Natural killer cell treated with Interleukin-12 subunit alpha and Interleukin-12 subunit beta and Interleukin-15 and Interleukin-18, amount 100 ng/mL, for 72 hours (primary cell): ENCODE results near the gene PRKN. TPM values are rescaled to one million over a fixed set of nuclear protein-coding genes. Genes with fewer than 3 reads are reported as not detected.

Experiments
- ATAC-seq, 2 donors: fragments of 150-1000 bp; cut with Tn5 transposase in 1 of 2; sonication (Bioruptor Pico), chemical (Tn5 transposase) in 1 of 2; 2 replicates each; pipeline ENCODE4 v1.10.0; 2021
- DNase-seq: peaks from one replicate; pipeline ENCODE4 v3.0.0; 2022; ENCODE audit warnings: low spot score
- H3K27ac Mint-ChIP-seq, 2 donors: 1 replicate in 1 of 2; 2 replicates in 1 of 2; pipeline ENCODE4 v1.8.0; 2022; ENCODE audit warnings: mixed read lengths in 2 of 2, mild to moderate bottlenecking in 1 of 2, moderate library complexity in 1 of 2
- H3K27me3 Mint-ChIP-seq, 2 donors: 1 replicate in 1 of 2; 2 replicates in 1 of 2; pipeline ENCODE4 v1.8.0; 2022; ENCODE audit warnings: mixed read lengths in 2 of 2
- H3K36me3 Mint-ChIP-seq: one replicate; pipeline ENCODE4 v1.8.0; 2022; ENCODE audit warnings: mixed read lengths
- H3K4me1 Mint-ChIP-seq, 2 donors: 1 replicate in 1 of 2; 2 replicates in 1 of 2; pipeline ENCODE4 v1.8.0; 2022; ENCODE audit warnings: low read depth in 2 of 2, mixed read lengths in 2 of 2, mild to moderate bottlenecking in 1 of 2
- H3K4me3 Mint-ChIP-seq: one replicate; pipeline ENCODE4 v1.8.0; 2022; ENCODE audit warnings: mixed read lengths
- H3K9me3 Mint-ChIP-seq: 2 replicates; pipeline ENCODE4 v1.8.0; 2022; ENCODE audit warnings: mixed read lengths
- total RNA-seq, 2 donors: library from RNA; stranded (reverse); gene quantifications; one replicate each; pipeline ENCODE4 v1.2.3, GENCODE V29; 2022

Gene PRKN
- total RNA-seq, 2 donors from 2014 or later = not detected

DNA sequence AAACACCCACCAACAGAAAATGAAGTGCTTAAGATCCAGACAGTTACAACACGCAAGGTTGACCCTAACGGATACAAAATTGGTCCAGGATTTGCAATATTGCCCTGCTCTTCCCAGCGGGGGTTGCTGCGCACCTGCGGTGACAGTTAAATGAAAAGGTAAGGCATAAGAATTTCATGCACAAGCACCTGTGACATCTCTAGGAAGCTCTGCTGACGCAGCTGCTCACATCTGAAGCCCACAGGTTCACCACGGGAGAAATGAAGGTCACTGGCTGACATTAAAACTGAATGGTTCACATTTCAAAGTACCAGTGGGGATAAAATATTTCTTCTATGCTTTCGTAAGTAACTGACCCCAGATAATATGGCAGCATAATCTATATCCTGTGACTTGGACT lies 764.4 kb downstream of the PRKN start:
- Mint-ChIP-seq H3K36me3 (no peaks in the 10 kb centered on the region), H3K4me3 (no peak overlapping the region), H3K27ac (no peak overlapping the region), H3K4me1 (peaks cover 0 to 6% of the 10 kb centered on the region in 2 donors), H3K27me3 (no peaks in the 10 kb centered on the region), H3K9me3 (no peaks in the 10 kb centered on the region)
- DNase-seq = no peak
- ATAC-seq = no peak

DNA sequence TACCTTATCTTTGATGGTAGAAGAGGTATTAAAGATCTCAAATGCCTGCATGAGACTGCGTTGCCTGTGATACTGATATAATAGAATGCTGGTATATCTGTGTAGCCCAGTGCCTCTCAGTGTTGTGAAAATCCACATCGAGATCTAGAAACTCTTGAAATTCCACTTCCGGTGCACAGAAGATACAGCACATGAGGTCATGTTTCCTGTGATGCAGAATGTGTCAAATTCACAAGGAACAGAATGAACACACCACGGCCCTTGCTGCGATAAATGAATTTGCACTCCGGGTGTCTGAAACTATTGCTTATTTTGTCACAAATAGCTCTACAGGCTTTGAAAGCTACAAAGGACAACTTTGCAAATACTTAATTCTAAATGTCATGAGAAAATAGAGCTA lies 765.8 kb downstream of the PRKN start:
- Mint-ChIP-seq H3K27ac (peak overlapping the region in 1 of 2 donors; percentile 37), H3K4me1 (peaks cover 0 to 6% of the 10 kb centered on the region in 2 donors), H3K27me3 (no peaks in the 10 kb centered on the region), H3K9me3 (no peaks in the 10 kb centered on the region), H3K36me3 (no peaks in the 10 kb centered on the region), H3K4me3 (peak overlapping the region; percentile 34)
- DNase-seq (no peak), ATAC-seq (peak in 1 of 2 donors; percentile 62)

DNA sequence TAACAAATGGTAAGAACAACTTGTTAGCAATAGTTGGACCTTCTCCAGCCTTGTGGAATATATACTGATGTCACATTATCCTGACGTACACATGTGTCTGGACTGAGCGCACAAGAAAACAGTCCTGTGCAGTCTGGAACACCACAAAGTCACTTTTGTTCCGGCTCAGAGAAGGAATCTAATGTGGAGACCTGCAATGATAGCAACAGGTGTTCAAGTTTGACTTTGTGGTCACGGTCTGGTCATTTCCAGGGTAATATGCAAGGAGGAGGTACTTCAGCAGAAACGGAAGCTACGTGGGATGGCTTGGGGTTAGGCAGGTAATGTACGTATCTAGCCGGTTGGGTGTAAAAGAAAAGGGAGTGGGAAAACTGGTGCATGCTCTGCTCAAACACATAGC lies 766.5 kb downstream of the PRKN start:
- Mint-ChIP-seq H3K9me3 (no peaks in the 10 kb centered on the region), H3K4me1 (peaks cover 0 to 6% of the 10 kb centered on the region in 2 donors), H3K36me3 (no peaks in the 10 kb centered on the region), H3K27me3 (no peaks in the 10 kb centered on the region), H3K27ac (no peak overlapping the region), H3K4me3 (no peak overlapping the region)
- DNase-seq = no peak
- no peak for ATAC-seq

DNA sequence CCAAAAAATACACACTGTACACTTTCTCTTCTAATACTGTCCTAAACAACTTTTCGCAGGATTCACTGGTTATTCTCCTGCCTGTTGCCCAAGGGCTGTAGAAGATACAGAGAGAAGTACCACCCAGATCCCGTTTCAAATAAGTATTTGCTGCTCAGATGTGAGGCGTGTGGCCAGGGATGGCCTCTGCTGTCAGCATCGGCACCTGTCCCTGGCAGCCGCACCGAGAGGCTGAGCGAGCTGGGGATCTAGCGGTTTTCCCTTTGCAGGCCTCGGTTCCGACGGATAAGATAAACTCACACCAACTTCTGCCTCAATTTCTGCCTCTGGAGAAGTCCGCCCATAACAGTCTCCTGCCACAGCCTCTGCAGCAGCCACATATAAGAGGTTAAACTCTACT lies 768.5 kb downstream of the PRKN start:
- DNase-seq = no peak
- Mint-ChIP-seq H3K4me3 (no peak overlapping the region), H3K4me1 (peaks cover 0 to 6% of the 10 kb centered on the region in 2 donors), H3K27me3 (no peaks in the 10 kb centered on the region), H3K9me3 (no peaks in the 10 kb centered on the region), H3K27ac (no peak overlapping the region), H3K36me3 (no peaks in the 10 kb centered on the region)
- no peak for ATAC-seq

DNA sequence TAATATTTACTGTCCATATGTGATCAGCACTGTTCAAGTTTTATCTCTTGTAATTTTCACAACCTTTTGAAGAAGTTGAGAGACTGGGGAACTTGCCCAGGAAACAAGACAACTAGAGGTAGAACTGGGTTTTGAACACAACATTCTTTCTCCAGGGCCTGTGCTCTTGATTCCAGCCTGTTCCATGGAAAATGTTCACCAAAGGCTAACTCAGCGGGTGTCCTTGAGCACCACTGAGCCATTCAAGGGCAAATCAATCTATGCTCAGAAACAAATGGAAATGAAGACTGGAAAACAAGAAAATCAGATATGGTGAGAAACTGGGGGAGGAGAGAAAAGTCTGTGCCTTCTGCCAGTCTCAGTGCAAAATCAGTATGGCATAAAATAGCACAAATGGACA lies 771.5 kb downstream of the PRKN start:
- ATAC-seq (no peak), DNase-seq (no peak)
- no peak overlapping the region for H3K27ac Mint-ChIP-seq
- no peaks in the 10 kb centered on the region for H3K4me1 Mint-ChIP-seq
- no peak overlapping the region for H3K4me3 Mint-ChIP-seq
- H3K36me3 Mint-ChIP-seq = no peaks in the 10 kb centered on the region
- H3K9me3 Mint-ChIP-seq = no peaks in the 10 kb centered on the region
- H3K27me3 Mint-ChIP-seq = no peaks in the 10 kb centered on the region

DNA sequence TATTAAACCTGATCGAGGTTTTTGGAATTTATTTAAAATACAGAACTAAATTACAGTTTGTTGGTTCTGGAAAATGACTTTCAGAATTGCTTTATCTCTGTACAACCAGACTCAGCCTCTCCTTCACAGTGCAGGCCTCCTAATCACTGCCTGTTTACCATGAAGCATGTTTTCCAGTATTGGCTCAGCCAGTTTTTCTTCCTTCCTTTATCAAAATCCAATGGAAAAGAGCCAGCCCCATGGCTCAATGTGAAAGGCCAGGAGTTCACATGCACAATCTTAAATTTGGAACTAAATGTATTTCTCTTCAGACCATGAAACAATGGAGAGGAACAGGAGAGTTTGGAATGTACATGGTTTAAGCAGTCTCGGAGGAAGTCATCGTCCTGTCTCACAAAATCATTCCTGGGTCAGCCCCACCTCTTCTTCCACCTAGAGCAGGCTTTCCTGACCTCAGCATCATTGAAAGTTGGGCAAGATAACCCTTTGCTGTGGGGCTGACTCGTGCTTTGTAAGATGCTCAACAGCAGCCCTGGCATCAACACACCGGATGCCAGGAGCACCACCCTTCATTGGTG lies 772.8 kb downstream of the PRKN start:
- Mint-ChIP-seq H3K4me1 (no peaks in the 10 kb centered on the region), H3K27me3 (no peaks in the 10 kb centered on the region), H3K9me3 (no peaks in the 10 kb centered on the region), H3K4me3 (no peak overlapping the region), H3K27ac (no peak overlapping the region), H3K36me3 (no peaks in the 10 kb centered on the region)
- DNase-seq (no peak), ATAC-seq (no peak)

DNA sequence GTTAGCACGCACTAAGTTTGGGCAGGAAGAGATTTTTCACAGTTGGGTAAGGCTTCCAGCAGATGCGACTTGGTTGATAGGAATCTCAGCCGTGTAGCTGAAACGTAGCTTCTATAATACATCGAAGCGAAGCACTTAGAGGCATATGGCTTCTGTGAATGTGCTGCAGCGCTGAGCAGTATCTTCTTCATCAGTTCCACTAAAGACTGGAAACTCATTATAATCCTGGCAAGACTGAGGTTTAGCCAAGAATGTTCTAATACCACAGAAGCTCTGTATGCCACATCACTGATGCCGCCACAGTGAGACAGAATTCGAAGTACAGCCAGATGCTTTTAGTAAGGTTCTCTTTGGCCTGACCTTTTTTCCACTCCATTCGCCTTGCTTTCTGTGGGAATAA lies 773.5 kb downstream of the PRKN start:
- Mint-ChIP-seq H3K4me3 (no peak overlapping the region), H3K27me3 (no peaks in the 10 kb centered on the region), H3K9me3 (no peaks in the 10 kb centered on the region), H3K36me3 (no peaks in the 10 kb centered on the region), H3K27ac (no peak overlapping the region), H3K4me1 (no peaks in the 10 kb centered on the region)
- no peak for ATAC-seq
- DNase-seq = no peak

DNA sequence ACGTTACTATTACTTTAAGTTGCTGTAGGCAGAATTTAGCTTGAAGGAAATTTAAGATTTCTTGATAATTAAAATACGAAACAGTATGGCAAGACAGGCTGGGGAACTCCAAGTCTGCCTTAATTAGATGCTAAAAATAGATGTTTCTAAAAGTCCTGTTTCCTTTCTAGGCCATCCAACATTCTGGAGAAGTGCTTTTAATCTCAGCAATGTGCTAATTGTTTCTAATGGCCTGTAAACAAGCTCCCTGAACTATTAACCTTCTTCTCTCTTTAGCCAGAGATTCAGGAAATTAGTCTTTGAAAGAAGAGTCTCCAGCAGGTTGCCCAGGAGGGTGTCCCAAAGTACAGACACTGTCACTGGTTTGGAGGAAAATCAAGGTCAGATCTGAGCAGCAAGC lies 776.4 kb downstream of the PRKN start:
- H3K4me3 Mint-ChIP-seq = no peak overlapping the region
- H3K27me3 Mint-ChIP-seq = no peaks in the 10 kb centered on the region
- H3K4me1 Mint-ChIP-seq = no peaks in the 10 kb centered on the region
- DNase-seq (no peak), ATAC-seq (no peak)
- H3K27ac Mint-ChIP-seq = no peak overlapping the region
- H3K36me3 Mint-ChIP-seq = no peaks in the 10 kb centered on the region
- H3K9me3 Mint-ChIP-seq = no peaks in the 10 kb centered on the region

DNA sequence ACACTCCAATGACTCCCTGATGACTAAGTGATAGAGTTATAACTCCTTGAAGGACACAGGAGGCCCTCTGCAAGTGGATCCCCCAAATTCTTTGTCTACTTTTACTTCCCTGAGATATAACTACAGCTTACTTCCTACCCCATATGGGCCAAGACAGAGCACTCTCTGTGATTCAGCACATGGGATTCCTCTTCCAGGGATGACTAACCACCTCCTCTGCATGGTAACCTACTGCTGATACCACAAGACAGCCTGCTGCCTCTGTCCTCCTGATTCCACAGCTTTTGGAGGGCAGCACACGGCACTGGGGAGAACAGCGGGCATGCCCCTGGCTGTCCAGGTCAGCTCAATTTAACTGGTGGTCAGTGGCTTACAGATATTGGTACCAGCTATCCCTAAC lies 778.0 kb downstream of the PRKN start:
- Mint-ChIP-seq H3K36me3 (no peaks in the 10 kb centered on the region), H3K4me1 (no peaks in the 10 kb centered on the region), H3K27ac (no peak overlapping the region), H3K4me3 (no peak overlapping the region), H3K9me3 (no peaks in the 10 kb centered on the region), H3K27me3 (no peaks in the 10 kb centered on the region)
- DNase-seq = no peak
- no peak for ATAC-seq

DNA sequence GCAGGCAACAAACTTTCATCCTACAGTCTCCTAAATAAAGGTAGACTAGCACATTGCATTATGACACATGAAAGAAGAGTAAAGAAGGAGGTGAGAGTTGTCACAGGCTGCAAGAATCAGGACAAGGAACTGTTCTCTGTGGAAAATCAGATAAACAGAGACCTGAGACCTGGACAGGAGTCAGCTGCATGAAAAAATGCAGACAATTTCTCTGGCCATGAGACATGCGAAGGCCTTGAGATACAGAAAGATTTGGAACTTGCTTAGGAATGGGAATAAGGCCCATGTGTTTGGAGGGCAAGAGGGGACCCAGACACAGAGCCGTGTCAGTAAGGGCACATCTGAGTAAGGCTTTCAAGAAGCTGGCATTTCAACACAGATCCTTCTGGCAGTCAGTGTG lies 779.1 kb downstream of the PRKN start:
- no peak overlapping the region for H3K4me3 Mint-ChIP-seq

DNA sequence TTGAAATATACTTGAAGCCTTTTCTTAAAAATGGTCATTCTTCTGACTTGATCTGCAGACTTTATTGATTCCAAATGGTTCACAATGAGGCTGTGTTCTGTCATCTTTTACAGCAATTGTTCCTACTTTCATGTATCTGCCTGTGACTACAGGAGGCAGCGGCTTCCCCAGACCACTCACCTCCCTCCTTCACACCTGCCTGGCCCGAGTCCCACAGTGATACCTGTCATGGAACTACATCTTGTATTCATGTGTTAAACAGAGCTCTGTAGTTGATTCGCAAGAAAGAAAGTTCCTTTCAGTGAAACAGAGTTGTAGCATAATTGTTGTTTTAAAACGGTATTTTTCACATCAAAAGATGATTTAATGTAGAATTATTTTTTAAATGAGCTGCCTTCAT lies 780.2 kb downstream of the PRKN start:
- ATAC-seq (no peak), DNase-seq (no peak)
- H3K4me1 Mint-ChIP-seq = no peaks in the 10 kb centered on the region
- H3K4me3 Mint-ChIP-seq = no peak overlapping the region
- H3K27ac Mint-ChIP-seq = no peak overlapping the region
- H3K9me3 Mint-ChIP-seq = no peaks in the 10 kb centered on the region
- H3K36me3 Mint-ChIP-seq = no peaks in the 10 kb centered on the region
- H3K27me3 Mint-ChIP-seq = no peaks in the 10 kb centered on the region

More for the DNA sequence above, 779.1 kb downstream of the PRKN start:
- Mint-ChIP-seq H3K36me3 (no peaks in the 10 kb centered on the region), H3K27me3 (no peaks in the 10 kb centered on the region), H3K4me1 (no peaks in the 10 kb centered on the region), H3K9me3 (no peaks in the 10 kb centered on the region), H3K27ac (no peak overlapping the region)
- ATAC-seq (no peak), DNase-seq (no peak)

DNA sequence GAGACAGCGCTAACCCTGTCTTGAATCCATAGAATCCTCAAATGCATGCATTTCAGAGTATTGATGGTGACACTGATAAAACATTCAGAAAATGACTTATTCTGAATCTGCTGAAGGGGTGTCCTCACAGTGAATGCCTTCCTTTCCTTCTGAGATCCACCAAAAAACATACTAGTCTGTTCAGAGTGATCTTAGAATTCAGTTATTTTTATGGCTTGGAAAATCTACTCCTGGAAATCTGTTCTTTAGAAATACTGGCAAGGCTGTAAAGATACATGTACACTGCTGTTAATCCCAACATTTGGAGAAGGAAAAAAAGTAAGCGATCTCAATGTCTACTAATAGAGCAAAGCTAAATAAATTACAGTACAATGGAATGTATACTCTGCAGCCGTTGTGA lies 781.1 kb downstream of the PRKN start:
- no peak for ATAC-seq
- Mint-ChIP-seq H3K27ac (no peak overlapping the region), H3K36me3 (no peaks in the 10 kb centered on the region)

DNA sequence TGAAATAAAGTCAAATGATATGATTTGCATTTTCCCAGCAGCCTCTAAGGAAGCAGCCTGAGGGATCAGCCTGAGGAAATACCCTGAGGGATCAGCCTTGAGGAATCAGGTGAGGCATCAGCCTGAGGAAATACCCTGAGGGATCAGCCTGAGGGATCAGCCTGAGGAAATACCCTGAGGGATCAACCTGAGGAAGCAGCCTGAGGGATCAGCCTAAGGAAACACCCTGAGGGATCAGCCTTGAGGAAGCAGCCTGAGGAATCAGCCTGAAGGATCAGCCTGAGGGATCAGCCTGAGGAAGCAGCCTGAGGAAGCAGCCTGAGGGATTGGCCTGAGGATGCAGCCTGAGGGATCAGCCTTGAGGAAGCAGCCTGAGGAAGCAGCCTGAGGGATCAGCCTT lies 784.0 kb downstream of the PRKN start:
- no peak overlapping the region for H3K4me3 Mint-ChIP-seq
- DNase-seq (no peak), ATAC-seq (no peak)
- no peaks in the 10 kb centered on the region for H3K36me3 Mint-ChIP-seq
- H3K27me3 Mint-ChIP-seq = no peaks in the 10 kb centered on the region
- no peaks in the 10 kb centered on the region for H3K9me3 Mint-ChIP-seq
- H3K27ac Mint-ChIP-seq = no peak overlapping the region
- no peaks in the 10 kb centered on the region for H3K4me1 Mint-ChIP-seq

More for the DNA sequence above, 781.1 kb downstream of the PRKN start:
- Mint-ChIP-seq H3K4me1 (no peaks in the 10 kb centered on the region), H3K4me3 (no peak overlapping the region), H3K9me3 (no peaks in the 10 kb centered on the region), H3K27me3 (no peaks in the 10 kb centered on the region)
- DNase-seq = no peak

DNA sequence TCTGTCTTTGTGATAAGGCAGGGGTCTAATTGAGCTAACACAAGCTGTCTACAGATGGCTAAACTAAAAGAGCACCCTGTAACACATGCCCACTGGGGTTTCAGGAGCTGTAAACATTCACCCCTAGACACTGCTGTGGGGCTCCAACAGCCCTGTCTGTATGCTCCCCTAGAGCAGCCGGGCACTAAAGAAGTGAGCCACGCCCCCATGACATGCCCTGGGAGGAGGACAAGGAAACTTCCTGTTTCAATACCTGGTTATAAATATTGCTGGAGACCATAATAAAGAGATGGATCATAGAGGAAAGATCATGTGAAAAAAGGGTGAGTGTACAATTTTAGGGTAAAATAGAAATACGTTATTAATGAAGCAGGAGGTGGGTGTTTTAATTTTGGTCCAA lies 786.0 kb downstream of the PRKN start:
- no peak for DNase-seq
- ATAC-seq = no peak
- Mint-ChIP-seq H3K4me3 (no peak overlapping the region), H3K36me3 (no peaks in the 10 kb centered on the region), H3K4me1 (no peaks in the 10 kb centered on the region), H3K9me3 (no peaks in the 10 kb centered on the region), H3K27me3 (no peaks in the 10 kb centered on the region), H3K27ac (no peak overlapping the region)

DNA sequence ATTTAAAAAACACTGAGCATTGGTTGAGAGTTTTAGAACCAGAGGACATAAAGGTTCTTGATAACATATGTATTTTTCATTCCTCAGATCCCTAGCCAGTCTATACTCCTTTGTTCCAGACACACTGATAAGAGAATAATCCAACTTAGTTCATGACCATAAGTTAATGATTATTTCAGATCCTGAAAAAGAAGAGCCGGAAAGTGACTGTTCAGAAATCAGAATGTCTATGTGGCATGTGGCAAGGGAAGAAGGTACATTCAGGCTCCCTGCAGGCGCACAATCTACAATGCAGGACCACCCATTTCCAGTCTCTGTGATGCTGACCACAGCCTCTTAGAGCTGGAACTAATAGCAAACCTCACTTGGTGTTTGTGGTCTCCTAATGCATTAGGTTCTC lies 787.0 kb downstream of the PRKN start:
- ATAC-seq (no peak), DNase-seq (no peak)
- H3K9me3 Mint-ChIP-seq = no peaks in the 10 kb centered on the region
- H3K4me3 Mint-ChIP-seq = no peak overlapping the region
- H3K36me3 Mint-ChIP-seq = no peaks in the 10 kb centered on the region
- H3K27me3 Mint-ChIP-seq = no peaks in the 10 kb centered on the region
- no peaks in the 10 kb centered on the region for H3K4me1 Mint-ChIP-seq
- no peak overlapping the region for H3K27ac Mint-ChIP-seq
